Skeletal muscle cell (primary cell): ENCODE data around the gene CCDC201.
"Not testable (repeated sequence)": the region's sequence is repeated elsewhere in the genome, so short reads cannot be mapped to it uniquely, and the experiment has no call there.

ENCODE experiments used
- DNase-seq: peaks from one replicate; pipeline ENCODE4 v3.0.0-alpha.2; 2010; ENCODE audit warnings: low read depth
- H3K4me3 ChIP-seq: 2 replicates; pipeline ENCODE4 v1.5.1; 2011; ENCODE audit warnings: low read depth, mild to moderate bottlenecking, control low read depth, low read length, moderate library complexity

Gene CCDC201

DNA sequence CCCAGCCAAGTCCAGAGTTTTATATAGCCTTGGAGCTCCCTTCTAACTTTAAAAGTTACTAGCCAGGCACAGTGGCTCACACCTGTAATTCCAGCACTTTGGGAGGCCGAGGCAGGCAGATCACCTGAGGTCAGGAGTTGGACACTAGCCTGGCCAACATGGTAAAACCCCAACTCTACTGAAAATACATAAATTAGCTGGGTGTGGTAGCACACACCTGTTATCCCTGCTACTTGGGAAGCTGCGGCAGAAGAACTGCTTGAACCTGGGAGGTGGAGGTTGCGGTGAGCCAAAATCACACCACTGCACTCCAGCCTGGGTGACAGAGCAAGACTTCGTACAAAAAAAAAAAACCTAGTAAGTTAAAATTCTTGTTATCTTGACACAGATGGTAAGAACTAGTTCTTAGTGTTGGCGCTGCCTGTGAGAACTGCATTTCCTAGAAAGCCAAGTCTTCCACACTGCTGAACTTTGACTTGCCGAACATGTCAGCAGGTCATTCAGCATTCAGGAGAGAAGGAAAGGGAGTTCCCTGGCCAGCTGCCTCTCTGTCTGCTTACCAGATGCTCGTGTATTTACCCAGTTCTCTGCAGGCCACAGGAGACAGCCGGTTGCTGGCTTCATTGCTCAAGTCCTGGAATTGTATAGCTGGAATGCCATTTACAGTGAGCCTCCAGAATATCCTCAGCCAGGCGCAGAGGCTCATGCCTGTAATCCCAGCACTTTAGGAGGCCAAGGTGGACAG, 40.3 kb downstream of the CCDC201 start:
- H3K4me3 ChIP-seq: not testable (repeated sequence)
- DNase-seq: peak; percentile 49

DNA sequence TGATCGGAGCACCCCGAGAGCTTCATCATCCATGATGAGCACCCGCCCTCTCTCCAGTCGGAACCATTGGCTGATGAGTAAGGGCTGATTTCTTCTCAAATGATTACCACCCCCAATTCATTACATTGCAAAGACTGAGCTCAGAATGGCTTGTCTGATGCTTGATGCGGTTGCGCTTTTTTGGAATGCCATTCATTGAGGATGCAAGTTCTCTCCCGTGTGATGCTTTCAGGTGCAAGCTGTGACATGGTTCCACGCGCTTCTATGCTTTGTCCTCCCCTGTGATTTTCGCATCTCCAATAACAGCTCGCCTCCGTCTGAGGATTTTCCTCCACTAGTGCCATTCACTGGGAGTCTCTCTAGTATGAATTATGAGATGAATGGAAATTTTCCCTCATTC, 43.0 kb downstream of the CCDC201 start:
- H3K4me3 ChIP-seq, DNase-seq: not testable (repeated sequence)

- H3K4me3 ChIP-seq: not testable (repeated sequence)
Measured at GRCh38 chr7:45827731-45828130, 45.2 kb downstream of the CCDC201 start.

GRCh38 chr7:45826550-45826949, 46.3 kb downstream of the CCDC201 start:
- DNase-seq, H3K4me3 ChIP-seq: not testable (repeated sequence)

More at GRCh38 chr7:45827731-45828130, 45.2 kb downstream of the CCDC201 start:
- DNase-seq: not testable (repeated sequence)

DNA sequence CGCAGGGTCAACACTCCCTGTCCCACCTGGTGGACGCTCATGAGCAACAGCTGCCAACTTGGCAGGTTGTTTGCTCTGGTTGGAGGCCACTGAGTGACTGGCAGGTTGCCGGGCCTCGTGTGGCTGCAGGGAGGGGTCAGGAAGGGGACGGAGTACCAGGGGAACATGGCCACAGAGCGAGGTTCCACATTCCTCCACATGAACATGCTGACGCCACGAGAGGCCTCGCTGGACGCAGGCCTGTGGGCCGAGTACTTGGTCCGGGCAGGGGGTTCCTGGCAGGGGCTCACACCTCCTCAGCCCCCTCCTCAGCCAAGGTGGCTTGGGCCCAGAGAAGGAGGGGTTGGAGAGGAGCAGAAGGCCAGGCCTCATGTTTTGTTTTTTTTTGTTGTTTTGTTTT, 54.1 kb downstream of the CCDC201 start:
- DNase-seq, H3K4me3 ChIP-seq: not testable (repeated sequence)

GRCh38 chr7:45817913-45818312, 55.0 kb downstream of the CCDC201 start:
- not testable (repeated sequence) for DNase-seq, H3K4me3 ChIP-seq

DNA sequence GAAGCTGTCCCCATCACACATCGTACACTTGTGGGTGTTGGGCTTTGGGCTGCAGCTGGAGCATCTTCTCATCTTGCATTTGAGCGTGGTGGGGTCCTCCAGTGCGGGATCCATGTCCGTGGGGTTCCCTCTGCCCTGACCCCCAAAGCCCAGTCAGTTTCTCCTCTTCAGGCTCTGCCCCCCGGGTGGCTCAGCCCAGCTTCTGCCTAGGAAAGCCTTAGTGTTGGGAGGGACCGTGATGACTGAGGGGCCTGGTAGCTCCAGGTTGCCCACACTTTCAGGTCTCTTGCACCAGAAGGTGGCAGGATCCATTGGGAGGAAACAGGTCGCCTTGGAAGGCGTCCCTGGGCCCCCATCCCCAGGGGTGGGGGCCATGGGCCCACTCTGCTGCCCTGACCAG, 55.9 kb downstream of the CCDC201 start:
- H3K4me3 ChIP-seq, DNase-seq: not testable (repeated sequence)

DNA sequence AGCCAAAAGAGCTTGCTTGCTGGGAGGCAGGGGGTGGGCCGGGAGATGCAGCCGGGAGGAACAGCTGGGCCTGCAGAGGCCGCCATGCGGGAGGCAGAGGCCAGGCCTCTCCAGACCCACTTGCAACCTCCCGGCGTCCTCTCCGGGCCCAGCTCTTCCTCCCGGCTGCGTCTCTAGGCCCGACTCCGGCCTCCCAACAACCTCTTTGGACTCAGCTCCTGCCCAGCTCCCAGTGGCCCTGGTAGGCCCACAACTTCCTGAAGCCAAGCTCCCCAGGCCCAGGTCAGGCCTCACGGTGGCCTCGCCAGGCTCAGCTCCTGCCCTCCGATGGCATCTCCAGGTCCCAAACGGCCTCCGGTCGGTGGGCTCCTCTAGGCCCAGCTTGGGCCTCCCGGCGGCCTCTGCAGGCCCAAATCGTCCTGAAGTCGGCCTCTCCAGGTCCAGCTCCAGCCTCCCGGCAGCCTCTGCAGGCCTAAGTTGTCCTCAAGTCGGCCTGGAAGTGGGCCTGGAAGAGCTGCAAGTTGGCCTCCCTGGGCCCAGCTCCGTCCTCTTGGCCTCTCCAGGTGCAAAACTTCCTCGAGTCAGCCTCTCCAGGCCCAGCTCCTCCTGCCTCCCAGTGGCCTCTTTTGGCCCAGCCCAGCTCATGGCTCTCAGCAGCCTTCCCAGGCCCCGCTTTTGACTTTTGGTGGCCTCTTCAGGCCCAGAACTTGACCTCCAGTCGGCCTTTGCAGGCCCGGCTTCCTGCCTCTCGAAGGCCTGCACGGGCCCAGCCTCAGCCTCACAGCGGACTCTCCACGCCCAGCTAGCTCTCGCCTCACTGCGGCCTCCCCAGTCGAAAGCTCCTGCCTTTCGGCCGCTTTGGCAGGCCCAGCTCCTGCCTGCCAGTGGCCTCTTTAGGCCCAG, 58.4 kb downstream of the CCDC201 start:
- not testable (repeated sequence) for H3K4me3 ChIP-seq, DNase-seq

DNA sequence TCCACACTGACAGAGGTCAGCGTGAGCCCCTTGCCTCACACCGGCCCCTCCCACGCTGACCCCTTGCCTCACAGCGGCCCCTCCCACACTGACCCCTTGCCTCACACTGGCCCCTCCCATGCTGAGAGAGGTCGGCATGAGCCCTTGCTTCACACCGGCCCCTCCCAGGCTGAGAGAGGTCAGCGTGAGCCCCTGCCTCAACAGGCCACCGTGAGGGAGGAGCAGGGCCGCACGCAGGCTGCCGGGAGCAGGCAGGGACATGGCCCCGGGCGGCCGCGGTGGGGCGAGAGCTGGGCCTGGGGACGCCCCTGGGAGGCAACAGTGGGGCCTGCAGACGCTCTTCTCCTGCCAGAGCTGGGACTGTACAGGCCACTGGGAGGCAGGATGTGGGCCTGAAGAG, 59.1 kb downstream of the CCDC201 start:
- not testable (repeated sequence) for DNase-seq, H3K4me3 ChIP-seq

GRCh38 chr7:45812946-45813345, 59.9 kb downstream of the CCDC201 start:
- no peak overlapping the region for H3K4me3 ChIP-seq
- DNase-seq: no peak

- not testable (repeated sequence) for H3K4me3 ChIP-seq, DNase-seq
Measured at GRCh38 chr7:45811652-45812234, 61.1 kb downstream of the CCDC201 start.

DNA sequence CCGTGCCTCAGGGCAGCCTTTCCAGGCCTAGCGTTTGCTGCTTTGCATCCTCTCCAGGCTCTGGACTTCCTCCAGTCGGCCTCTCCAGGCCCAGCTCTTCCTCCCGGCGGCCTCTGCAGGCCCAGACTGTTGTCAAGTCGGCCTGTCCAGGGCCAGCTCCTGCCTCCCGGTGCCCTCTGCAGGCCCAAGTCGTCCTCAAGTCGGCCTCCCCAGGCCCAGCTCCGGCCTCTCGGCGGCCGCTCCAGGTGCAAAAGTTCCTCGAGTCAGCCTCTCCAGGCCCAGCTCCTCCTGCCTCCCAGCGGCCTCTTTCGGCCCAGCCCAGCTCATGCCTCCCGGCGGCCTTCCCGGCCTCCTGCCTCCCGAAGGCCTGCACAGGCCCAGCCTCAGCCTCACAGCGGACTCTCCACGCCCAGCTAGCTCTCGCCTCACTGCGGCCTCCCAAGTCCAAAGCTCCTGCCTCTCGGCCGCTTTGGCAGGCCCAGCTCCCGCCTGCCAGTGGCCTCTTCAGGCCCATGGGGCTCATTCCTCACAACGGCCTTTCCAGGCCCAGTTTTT, 62.4 kb downstream of the CCDC201 start:
- DNase-seq: not testable (repeated sequence)

More for the DNA sequence above, 62.4 kb downstream of the CCDC201 start:
- not testable (repeated sequence) for H3K4me3 ChIP-seq
